Spleen (tissue), 7 donors: ENCODE data around the gene GSK3B.

Experiments used
- POLR2A ChIP-seq, 3 donors: fragments of 450-650 bp; IDR thresholded peaks; one replicate each; pipeline ENCODE4 v1.5.1; 2017; ENCODE audit warnings: antibody characterized with exemption in 3 of 3, mild to moderate bottlenecking in 1 of 3
- POLR2AphosphoS5 ChIP-seq, 3 donors: sonication (generic); formaldehyde crosslinking; IDR thresholded peaks; one replicate each; pipeline ENCODE4 v1.5.1; 2017; ENCODE audit warnings: antibody characterized with exemption in 3 of 3
- TF ChIP-seq, protein P1 (sequence below), 11 experiments: fragments of 200-600 bp in 7 of 11; fragments of 450-650 bp in 4 of 11; sonication (generic) in 4 of 11; IDR thresholded peaks in 8 of 11; conservative IDR thresholded peaks in 3 of 11; 1 replicate in 7 of 11; 2 replicates in 4 of 11; pipeline versions ENCODE4 v1.4.0 to v1.8.0; 2016 to 2021; ENCODE audit warnings: antibody characterized with exemption in 11 of 11, inconsistent platforms in 4 of 11, mild to moderate bottlenecking in 1 of 11
- donor health status: DM: no; HTN: no; CAD: no; lungs with moderate emphysema.
- donor health status: DM: no; HTN: no; CAD: no.
- donor health status: DM: no; HTN: no; CAD: no.

DNA sequence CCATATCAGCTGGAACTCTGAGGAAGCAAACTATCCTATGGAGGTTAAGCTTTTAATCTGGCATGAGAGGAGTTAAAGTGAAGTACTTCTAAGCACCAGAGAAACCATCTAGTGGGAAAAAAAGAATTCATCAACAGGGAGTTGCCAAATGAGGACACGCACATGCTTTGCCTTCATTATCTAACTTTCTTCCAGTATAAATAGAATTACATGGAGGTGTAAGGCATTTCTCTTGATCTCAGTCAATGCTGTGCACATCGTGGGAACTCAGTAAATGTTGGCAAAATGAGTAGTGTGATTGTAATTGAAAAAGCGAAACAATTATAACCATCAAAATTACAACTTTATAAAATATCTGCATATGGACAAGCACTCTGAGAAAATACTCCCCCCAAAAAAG lies 8.0 kb upstream of the GSK3B start:
- TF ChIP-seq, protein P1, sequence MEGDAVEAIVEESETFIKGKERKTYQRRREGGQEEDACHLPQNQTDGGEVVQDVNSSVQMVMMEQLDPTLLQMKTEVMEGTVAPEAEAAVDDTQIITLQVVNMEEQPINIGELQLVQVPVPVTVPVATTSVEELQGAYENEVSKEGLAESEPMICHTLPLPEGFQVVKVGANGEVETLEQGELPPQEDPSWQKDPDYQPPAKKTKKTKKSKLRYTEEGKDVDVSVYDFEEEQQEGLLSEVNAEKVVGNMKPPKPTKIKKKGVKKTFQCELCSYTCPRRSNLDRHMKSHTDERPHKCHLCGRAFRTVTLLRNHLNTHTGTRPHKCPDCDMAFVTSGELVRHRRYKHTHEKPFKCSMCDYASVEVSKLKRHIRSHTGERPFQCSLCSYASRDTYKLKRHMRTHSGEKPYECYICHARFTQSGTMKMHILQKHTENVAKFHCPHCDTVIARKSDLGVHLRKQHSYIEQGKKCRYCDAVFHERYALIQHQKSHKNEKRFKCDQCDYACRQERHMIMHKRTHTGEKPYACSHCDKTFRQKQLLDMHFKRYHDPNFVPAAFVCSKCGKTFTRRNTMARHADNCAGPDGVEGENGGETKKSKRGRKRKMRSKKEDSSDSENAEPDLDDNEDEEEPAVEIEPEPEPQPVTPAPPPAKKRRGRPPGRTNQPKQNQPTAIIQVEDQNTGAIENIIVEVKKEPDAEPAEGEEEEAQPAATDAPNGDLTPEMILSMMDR (IDR thresholded peaks at IDR 0.05 in 8 of 11, conservative IDR thresholded peaks at IDR 0.05 in 3 of 11): no peak
- TF ChIP-seq POLR2AphosphoS5 (IDR thresholded peaks at IDR 0.05): no peak
- no peak for TF ChIP-seq POLR2A (IDR thresholded peaks at IDR 0.05)
